Measurements from ENCODE around the gene ARL5C.

DNA sequence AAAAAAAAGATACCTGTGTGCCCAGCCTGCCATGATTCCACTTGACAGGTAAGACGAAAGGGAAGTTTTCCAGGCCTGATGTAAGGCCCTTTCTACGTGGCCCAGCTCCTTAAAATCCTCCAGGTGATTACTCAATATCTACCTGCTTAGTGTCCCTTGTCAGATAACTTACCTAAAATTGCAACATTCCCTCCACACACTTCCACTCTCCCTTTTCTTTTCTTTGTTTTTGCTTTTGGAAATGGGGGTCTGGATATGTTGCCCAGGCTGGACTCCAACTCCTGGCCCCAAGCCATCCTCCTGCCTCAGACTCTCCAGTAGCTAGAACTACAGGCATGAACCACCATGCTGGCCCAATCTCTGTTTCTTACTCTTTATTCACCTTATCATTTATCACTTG, 7.3 kb downstream of the ARL5C start:
- TF ChIP-seq, protein P1, sequence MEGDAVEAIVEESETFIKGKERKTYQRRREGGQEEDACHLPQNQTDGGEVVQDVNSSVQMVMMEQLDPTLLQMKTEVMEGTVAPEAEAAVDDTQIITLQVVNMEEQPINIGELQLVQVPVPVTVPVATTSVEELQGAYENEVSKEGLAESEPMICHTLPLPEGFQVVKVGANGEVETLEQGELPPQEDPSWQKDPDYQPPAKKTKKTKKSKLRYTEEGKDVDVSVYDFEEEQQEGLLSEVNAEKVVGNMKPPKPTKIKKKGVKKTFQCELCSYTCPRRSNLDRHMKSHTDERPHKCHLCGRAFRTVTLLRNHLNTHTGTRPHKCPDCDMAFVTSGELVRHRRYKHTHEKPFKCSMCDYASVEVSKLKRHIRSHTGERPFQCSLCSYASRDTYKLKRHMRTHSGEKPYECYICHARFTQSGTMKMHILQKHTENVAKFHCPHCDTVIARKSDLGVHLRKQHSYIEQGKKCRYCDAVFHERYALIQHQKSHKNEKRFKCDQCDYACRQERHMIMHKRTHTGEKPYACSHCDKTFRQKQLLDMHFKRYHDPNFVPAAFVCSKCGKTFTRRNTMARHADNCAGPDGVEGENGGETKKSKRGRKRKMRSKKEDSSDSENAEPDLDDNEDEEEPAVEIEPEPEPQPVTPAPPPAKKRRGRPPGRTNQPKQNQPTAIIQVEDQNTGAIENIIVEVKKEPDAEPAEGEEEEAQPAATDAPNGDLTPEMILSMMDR (IDR thresholded peaks at IDR 0.05; ENCODE audit: poor library complexity), result no peak
- TF ChIP-seq EZH2 (IDR thresholded peaks at IDR 0.05; ENCODE audit: borderline replicate concordance), result no peak
